Activated naive CD8-positive, alpha-beta T cell treated with anti-CD3 and anti-CD28 coated beads, Interleukin-2, amount 50 U/mL, for 24 hours (primary cell): ENCODE measurements around the gene TMEM174.

ENCODE experiments used
- ATAC-seq: fragments of 150-1000 bp; cut with Tn5 transposase; one replicate; pipeline ENCODE4 v1.10.0; 2021
- DNase-seq: peaks from one replicate; pipeline ENCODE4 v3.0.0; 2021
- H3K27ac Mint-ChIP-seq: one replicate; pipeline ENCODE4 v1.8.0; 2021; ENCODE audit warnings: mild to moderate bottlenecking, mixed read lengths
- H3K27me3 Mint-ChIP-seq: one replicate; pipeline ENCODE4 v1.8.0; 2021; ENCODE audit warnings: mixed read lengths
- H3K36me3 Mint-ChIP-seq: one replicate; pipeline ENCODE4 v1.8.0; 2021; ENCODE audit warnings: low read depth, mixed read lengths
- H3K4me1 Mint-ChIP-seq: one replicate; pipeline ENCODE4 v1.8.0; 2021; ENCODE audit warnings: mixed read lengths
- H3K4me3 Mint-ChIP-seq: one replicate; pipeline ENCODE4 v1.8.0; 2021; ENCODE audit warnings: mild to moderate bottlenecking, moderate library complexity, mixed read lengths
- H3K9me3 Mint-ChIP-seq: one replicate; pipeline ENCODE4 v1.8.0; 2021; ENCODE audit warnings: mixed read lengths

The TMEM174 gene

DNA sequence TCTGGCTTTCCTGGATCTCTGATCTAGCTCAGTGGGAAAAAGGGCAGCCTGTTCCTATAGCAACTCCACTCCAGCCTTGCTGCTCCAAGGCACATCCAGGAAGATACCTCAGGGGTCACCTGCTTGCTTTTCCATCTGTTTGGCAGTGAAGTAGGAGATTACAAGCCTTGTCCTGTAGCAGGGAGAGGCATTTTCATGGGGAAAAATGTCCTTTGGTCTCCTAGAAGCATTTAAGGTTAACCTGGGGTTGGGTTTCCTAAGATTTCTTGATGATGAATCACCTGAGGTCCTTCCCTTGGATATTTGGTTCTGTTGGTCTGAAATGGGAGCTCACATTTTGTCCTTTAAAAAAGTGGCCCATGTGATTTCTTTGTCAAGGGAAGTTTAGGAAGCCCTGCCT, 1.5 kb upstream of the TMEM174 start:
- no peak for DNase-seq
- ATAC-seq: no peak
- Mint-ChIP-seq H3K4me3 (no peak overlapping the region), H3K27me3 (peaks cover 87% of the 10 kb centered on the region), H3K27ac (no peak overlapping the region), H3K4me1 (no peaks in the 10 kb centered on the region), H3K36me3 (no peaks in the 10 kb centered on the region), H3K9me3 (peaks cover 3% of the 10 kb centered on the region)

- Mint-ChIP-seq H3K4me1 (no peaks in the 10 kb centered on the region), H3K9me3 (peaks cover 3% of the 10 kb centered on the region), H3K4me3 (no peak overlapping the region), H3K36me3 (no peaks in the 10 kb centered on the region), H3K27me3 (peaks cover 84% of the 10 kb centered on the region), H3K27ac (no peak overlapping the region)
- DNase-seq: no peak
- no peak for ATAC-seq
These were observed 1.3 kb downstream of the TMEM174 start for GRCh38 chr5:73174100-73174815.

- Mint-ChIP-seq H3K4me1 (no peaks in the 10 kb centered on the region), H3K36me3 (no peaks in the 10 kb centered on the region), H3K9me3 (no peaks in the 10 kb centered on the region), H3K27ac (no peak overlapping the region), H3K4me3 (no peak overlapping the region), H3K27me3 (peaks cover 82% of the 10 kb centered on the region)
- DNase-seq: no peak
- no peak for ATAC-seq
These were observed 3.3 kb downstream of the TMEM174 start for GRCh38 chr5:73176250-73176649.

GRCh38 chr5:73178265-73178664, 5.3 kb downstream of the TMEM174 start:
- ATAC-seq (no peak), DNase-seq (no peak)
- peaks cover 78% of the 10 kb centered on the region for H3K27me3 Mint-ChIP-seq
- H3K27ac Mint-ChIP-seq: no peak overlapping the region
- H3K4me3 Mint-ChIP-seq: no peak overlapping the region
- H3K36me3 Mint-ChIP-seq: no peaks in the 10 kb centered on the region
- H3K9me3 Mint-ChIP-seq: no peaks in the 10 kb centered on the region
- no peaks in the 10 kb centered on the region for H3K4me1 Mint-ChIP-seq

DNA sequence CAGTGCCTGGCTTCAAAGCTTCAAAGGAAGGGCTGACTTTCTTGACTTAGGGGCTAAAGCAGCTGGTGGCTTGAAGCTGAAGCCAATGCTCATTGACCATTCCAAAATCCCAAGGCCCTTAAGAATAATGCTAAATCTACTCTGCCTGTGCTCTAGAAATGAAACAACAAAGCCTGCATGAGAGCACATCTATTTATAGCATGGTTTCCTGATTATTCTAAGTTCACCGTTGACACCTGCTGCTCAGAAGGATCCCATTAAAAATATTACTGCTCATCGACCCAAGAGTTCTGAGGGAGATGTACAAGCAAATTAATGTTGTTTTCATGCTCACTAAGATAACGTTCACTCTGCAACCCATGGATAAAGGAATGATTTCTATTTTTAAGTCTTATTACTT, 6.7 kb downstream of the TMEM174 start:
- ATAC-seq (no peak), DNase-seq (no peak)
- H3K36me3 Mint-ChIP-seq: no peaks in the 10 kb centered on the region
- H3K27ac Mint-ChIP-seq: no peak overlapping the region
- H3K4me3 Mint-ChIP-seq: no peak overlapping the region
- H3K9me3 Mint-ChIP-seq: peaks cover 4% of the 10 kb centered on the region
- peaks cover 76% of the 10 kb centered on the region for H3K27me3 Mint-ChIP-seq
- H3K4me1 Mint-ChIP-seq: no peaks in the 10 kb centered on the region

DNA sequence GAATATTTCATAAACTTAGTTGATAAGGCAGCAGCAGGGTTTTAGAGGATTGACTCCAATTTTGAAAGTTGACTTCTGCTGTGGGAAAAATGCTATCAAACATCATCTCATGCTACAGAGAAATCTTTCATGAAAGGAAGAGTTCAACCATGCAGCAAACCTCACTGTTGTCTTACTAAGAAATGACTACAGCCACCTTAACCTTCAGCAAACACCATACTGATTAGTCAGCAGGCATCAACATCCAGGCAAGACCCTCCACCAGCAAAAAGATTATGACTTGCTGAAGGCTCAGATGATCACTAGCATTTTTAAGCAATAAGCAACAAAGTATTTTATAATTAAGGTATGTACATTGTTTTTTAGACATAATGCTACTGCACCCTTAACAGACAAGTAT, 7.6 kb downstream of the TMEM174 start:
- ATAC-seq (no peak), DNase-seq (no peak)
- Mint-ChIP-seq H3K4me3 (no peak overlapping the region), H3K27ac (no peak overlapping the region), H3K4me1 (no peaks in the 10 kb centered on the region), H3K9me3 (peaks cover 4% of the 10 kb centered on the region), H3K27me3 (peaks cover 74% of the 10 kb centered on the region), H3K36me3 (no peaks in the 10 kb centered on the region)

DNA sequence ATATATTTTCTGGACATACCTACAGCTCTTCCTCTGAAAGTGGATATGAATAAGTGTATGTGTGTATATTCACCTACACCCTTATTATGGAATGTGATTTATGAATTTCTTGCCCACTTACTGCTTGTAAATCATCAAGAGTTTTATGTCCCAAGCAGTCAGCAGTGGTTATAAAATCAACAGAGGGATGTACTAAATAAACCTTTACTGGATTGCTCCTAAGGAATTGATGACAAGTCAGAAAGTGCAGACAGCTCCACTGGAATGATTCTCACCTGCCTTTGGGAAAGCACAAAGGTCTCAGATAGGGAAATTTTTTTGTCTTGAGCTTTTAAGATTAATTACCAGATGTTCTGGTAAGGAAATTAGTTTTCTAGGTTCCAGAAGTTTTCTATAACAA, 9.3 kb downstream of the TMEM174 start:
- peaks cover 4% of the 10 kb centered on the region for H3K9me3 Mint-ChIP-seq
- H3K27me3 Mint-ChIP-seq: peaks cover 72% of the 10 kb centered on the region
- no peaks in the 10 kb centered on the region for H3K36me3 Mint-ChIP-seq
- H3K27ac Mint-ChIP-seq: no peak overlapping the region
- no peaks in the 10 kb centered on the region for H3K4me1 Mint-ChIP-seq
- no peak for DNase-seq
- ATAC-seq: no peak
- no peak overlapping the region for H3K4me3 Mint-ChIP-seq

- H3K27ac Mint-ChIP-seq: no peak overlapping the region
- H3K27me3 Mint-ChIP-seq: peaks cover 72% of the 10 kb centered on the region
- H3K4me1 Mint-ChIP-seq: no peaks in the 10 kb centered on the region
- ATAC-seq (no peak), DNase-seq (no peak)
- H3K4me3 Mint-ChIP-seq: no peak overlapping the region
- peaks cover 4% of the 10 kb centered on the region for H3K9me3 Mint-ChIP-seq
- H3K36me3 Mint-ChIP-seq: no peaks in the 10 kb centered on the region
These were observed 10.0 kb downstream of the TMEM174 start for GRCh38 chr5:73183000-73183399.

GRCh38 chr5:73183481-73183891, 10.5 kb downstream of the TMEM174 start:
- no peak overlapping the region for H3K27ac Mint-ChIP-seq
- H3K27me3 Mint-ChIP-seq: peaks cover 69% of the 10 kb centered on the region
- no peak for DNase-seq
- no peaks in the 10 kb centered on the region for H3K4me1 Mint-ChIP-seq
- H3K36me3 Mint-ChIP-seq: no peaks in the 10 kb centered on the region
- peaks cover 4% of the 10 kb centered on the region for H3K9me3 Mint-ChIP-seq
- no peak overlapping the region for H3K4me3 Mint-ChIP-seq
- no peak for ATAC-seq

- DNase-seq: no peak
- Mint-ChIP-seq H3K27ac (no peak overlapping the region), H3K9me3 (peaks cover 4% of the 10 kb centered on the region), H3K4me3 (no peak overlapping the region), H3K27me3 (peaks cover 64% of the 10 kb centered on the region), H3K36me3 (no peaks in the 10 kb centered on the region), H3K4me1 (no peaks in the 10 kb centered on the region)
- no peak for ATAC-seq
These were observed 14.0 kb downstream of the TMEM174 start for GRCh38 chr5:73186976-73187375.

DNA sequence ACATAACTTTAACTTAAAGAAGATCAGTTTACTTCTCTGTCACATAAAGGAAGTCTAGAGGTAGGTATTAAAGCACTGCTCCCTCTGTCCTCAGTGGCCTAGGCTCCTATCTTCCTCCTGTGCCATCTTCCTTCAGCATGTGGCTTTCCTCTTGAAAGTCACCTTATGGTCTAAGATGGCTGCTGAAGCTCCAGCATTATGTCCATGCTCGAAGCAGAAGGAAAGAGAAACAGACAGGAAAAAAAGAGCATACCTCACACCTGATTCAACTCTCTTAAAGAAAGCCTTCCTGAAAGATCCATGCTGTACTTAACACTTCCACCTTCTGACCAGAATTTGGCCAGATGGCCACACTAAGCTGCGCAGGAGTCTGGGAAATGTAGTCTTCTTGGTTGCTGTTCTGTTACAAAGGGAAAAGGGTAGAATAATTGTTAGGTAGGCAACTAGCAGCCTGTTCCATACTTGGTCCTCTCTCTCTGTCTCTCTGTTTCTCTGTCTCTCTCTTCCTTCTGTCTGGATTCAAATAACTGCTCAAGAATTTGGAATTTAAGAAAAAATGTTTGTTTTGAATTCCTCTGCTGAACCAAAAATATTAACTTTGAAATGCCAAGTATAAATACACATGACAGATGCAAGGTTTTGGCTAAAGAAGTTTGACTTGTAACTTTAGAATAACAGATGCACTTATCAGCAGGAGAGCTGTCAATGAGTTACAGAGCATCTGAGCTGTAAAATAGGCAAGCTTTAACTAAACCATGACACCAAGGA, 16.0 kb downstream of the TMEM174 start:
- DNase-seq: no peak
- peaks cover 4% of the 10 kb centered on the region for H3K9me3 Mint-ChIP-seq
- H3K27ac Mint-ChIP-seq: no peak overlapping the region
- no peaks in the 10 kb centered on the region for H3K4me1 Mint-ChIP-seq
- H3K27me3 Mint-ChIP-seq: peaks cover 69% of the 10 kb centered on the region
- H3K36me3 Mint-ChIP-seq: no peaks in the 10 kb centered on the region
- no peak overlapping the region for H3K4me3 Mint-ChIP-seq
- no peak for ATAC-seq

DNA sequence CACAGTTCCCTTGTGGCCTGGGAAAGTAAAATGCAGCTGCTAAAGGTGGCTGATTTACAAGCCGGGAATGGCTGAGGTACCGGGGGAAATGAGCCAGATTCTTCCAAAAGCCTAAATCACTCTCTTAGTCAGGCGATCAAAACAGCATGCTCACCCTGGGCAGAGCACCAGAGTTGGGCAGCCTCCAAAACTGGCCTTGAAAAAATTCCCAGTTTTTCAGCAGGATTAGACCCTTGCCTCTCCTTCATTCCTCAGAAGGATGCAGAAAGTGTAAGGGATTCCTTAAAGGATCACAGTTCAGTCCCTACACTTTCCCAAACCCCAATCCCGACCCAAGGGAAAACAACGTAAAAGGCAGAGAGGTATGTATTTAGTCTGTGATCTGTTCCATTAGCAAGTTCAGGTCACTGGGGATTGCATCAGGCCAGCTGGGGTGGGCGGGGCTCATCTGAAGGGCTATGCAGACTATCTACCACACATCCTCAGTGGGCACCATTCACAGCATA, 16.9 kb downstream of the TMEM174 start:
- no peak overlapping the region for H3K4me3 Mint-ChIP-seq

DNA sequence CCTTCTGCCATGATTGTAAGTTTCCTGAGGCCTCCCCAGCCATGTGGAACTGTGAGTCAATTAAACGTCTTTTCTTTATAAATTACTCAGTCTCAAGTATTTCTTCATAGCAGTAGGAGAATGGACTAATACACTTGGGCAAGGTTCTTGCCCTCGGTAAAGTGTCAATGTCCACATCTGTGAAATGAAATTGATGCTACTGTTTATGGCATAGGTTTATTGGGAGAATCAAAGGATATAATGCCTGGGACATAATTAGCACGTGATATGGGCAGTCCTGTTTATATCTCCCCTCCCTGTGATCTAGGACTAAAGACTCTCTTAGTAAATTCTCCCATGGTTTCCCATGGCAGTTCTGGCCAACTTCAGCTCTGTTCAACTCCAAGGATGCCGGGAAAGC, 19.4 kb downstream of the TMEM174 start:
- peaks cover 80% of the 10 kb centered on the region for H3K27me3 Mint-ChIP-seq
- no peak overlapping the region for H3K4me3 Mint-ChIP-seq
- DNase-seq (no peak), ATAC-seq (no peak)
- no peak overlapping the region for H3K27ac Mint-ChIP-seq
- H3K9me3 Mint-ChIP-seq: no peaks in the 10 kb centered on the region
- H3K36me3 Mint-ChIP-seq: no peaks in the 10 kb centered on the region
- H3K4me1 Mint-ChIP-seq: no peaks in the 10 kb centered on the region

More for the DNA sequence above, 16.9 kb downstream of the TMEM174 start:
- H3K27ac Mint-ChIP-seq: no peak overlapping the region
- H3K9me3 Mint-ChIP-seq: no peaks in the 10 kb centered on the region
- H3K36me3 Mint-ChIP-seq: no peaks in the 10 kb centered on the region
- peaks cover 73% of the 10 kb centered on the region for H3K27me3 Mint-ChIP-seq
- H3K4me1 Mint-ChIP-seq: no peaks in the 10 kb centered on the region
- DNase-seq: no peak
- ATAC-seq: no peak

GRCh38 chr5:73193592-73193991, 20.6 kb downstream of the TMEM174 start:
- no peaks in the 10 kb centered on the region for H3K9me3 Mint-ChIP-seq
- H3K4me1 Mint-ChIP-seq: no peaks in the 10 kb centered on the region
- no peak for ATAC-seq
- H3K27me3 Mint-ChIP-seq: peaks cover 76% of the 10 kb centered on the region
- no peak overlapping the region for H3K27ac Mint-ChIP-seq
- no peaks in the 10 kb centered on the region for H3K36me3 Mint-ChIP-seq
- no peak for DNase-seq
- H3K4me3 Mint-ChIP-seq: no peak overlapping the region

GRCh38 chr5:73196201-73196600, 23.2 kb downstream of the TMEM174 start:
- Mint-ChIP-seq H3K27ac (no peak overlapping the region), H3K27me3 (peaks cover 78% of the 10 kb centered on the region), H3K9me3 (no peaks in the 10 kb centered on the region), H3K4me3 (no peak overlapping the region), H3K4me1 (no peaks in the 10 kb centered on the region), H3K36me3 (no peaks in the 10 kb centered on the region)
- no peak for ATAC-seq
- DNase-seq: no peak
